ENCODE results near the gene TMEM253.

DNA sequence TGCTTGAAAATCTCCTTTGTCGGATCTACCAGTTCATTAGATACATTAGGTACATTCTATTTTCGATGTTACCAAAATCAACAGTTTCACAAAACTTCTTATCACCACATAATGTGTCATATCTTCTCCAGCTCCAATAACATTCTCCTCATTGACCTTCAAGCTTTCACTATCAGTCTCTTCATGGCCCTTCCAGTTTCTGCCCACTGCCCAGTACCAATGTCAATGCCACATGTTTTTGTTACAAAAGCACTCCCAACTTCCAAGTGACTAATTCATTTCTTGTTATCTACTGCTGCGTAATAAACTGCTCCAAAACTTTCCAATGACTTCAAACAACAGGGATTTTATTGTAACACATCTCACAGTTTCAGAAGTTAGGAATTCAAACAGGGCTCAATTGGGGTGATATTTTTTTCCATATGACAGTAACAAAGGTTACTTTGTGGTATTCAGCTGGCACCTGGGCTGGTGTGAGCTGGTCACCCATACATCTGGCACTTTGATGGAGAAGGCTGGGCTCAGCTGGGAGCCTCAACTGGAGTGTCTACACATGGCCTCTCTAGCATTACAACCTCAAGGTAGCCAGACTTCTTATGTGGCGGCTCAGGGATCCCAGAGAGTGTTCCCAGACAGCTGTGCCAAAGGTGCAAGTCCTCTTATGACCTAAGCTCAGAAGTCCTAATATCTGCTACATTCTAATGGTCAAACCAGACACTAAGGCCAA lies 48.9 kb downstream of the TMEM253 start:
- TF ChIP-seq, protein P1, sequence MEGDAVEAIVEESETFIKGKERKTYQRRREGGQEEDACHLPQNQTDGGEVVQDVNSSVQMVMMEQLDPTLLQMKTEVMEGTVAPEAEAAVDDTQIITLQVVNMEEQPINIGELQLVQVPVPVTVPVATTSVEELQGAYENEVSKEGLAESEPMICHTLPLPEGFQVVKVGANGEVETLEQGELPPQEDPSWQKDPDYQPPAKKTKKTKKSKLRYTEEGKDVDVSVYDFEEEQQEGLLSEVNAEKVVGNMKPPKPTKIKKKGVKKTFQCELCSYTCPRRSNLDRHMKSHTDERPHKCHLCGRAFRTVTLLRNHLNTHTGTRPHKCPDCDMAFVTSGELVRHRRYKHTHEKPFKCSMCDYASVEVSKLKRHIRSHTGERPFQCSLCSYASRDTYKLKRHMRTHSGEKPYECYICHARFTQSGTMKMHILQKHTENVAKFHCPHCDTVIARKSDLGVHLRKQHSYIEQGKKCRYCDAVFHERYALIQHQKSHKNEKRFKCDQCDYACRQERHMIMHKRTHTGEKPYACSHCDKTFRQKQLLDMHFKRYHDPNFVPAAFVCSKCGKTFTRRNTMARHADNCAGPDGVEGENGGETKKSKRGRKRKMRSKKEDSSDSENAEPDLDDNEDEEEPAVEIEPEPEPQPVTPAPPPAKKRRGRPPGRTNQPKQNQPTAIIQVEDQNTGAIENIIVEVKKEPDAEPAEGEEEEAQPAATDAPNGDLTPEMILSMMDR (IDR thresholded peaks at IDR 0.05) = no peak
- TF ChIP-seq POLR2A (IDR thresholded peaks at IDR 0.05) = no peak

Data from esophagus squamous epithelium (tissue), 4 donors.